Panc1 (cell line): ENCODE data around the gene STX12. TPM values are rescaled to one million over a fixed set of nuclear protein-coding genes. Genes with fewer than 3 reads are reported as not detected.

Source experiments
- ATAC-seq: fragments of 200-7000 bp; cut with Tn5 transposase; 2 replicates; pipeline ENCODE4 v1.9.1; 2020; ENCODE audit warnings: mild to moderate bottlenecking, moderate library complexity
- BruUV-seq: library from RNA; stranded (reverse); fragments of 400-500 nt; replicated peaks from 2 replicates; lab custom pipeline; 2021; lab: Mats Ljungman, UMichigan
- CTCF ChIA-PET: fragments of 300-600 bp; sonication (Branson Sonifier 250); formaldehyde crosslinking; loops from one replicate; lab custom pipeline; 2022; ENCODE audit warnings: antibody characterized with exemption; lab: Charles Lee
- POLR2A ChIA-PET: fragments of 300-600 bp; sonication (Branson Sonifier 250); formaldehyde crosslinking; loops from one replicate; lab custom pipeline; 2022; ENCODE audit warnings: antibody characterized with exemption; lab: Charles Lee
- DNase-seq: peaks from one replicate; pipeline ENCODE4 v3.0.0-alpha.2; 2010; ENCODE audit warnings: low read depth, low spot score
- H3K27ac ChIP-seq: 2 replicates; pipeline ENCODE4 v1.5.1; 2011; ENCODE audit warnings: mild to moderate bottlenecking, low read length, inconsistent platforms
- H3K27me3 ChIP-seq: fragments of 200-500 bp; sonication (Bioruptor generic); 2 replicates; pipeline ENCODE4 v1.6.0; 2014; ENCODE audit warnings: low read length, inconsistent platforms; ENCODE audit not compliant: control insufficient read depth, insufficient read depth
- H3K36me3 ChIP-seq: fragments of 200-500 bp; sonication (Bioruptor generic); 2 replicates; pipeline ENCODE4 v1.5.1; 2014; ENCODE audit warnings: inconsistent platforms, mild to moderate bottlenecking, low read length, moderate library complexity; ENCODE audit not compliant: control insufficient read depth, insufficient read depth
- H3K4me1 ChIP-seq: 2 replicates; pipeline ENCODE4 v1.5.1; 2011; ENCODE audit warnings: inconsistent platforms, mild to moderate bottlenecking, low read length, moderate library complexity; ENCODE audit not compliant: control insufficient read depth, insufficient read depth
- H3K4me3 ChIP-seq, 2 experiments: 2 replicates each; pipeline ENCODE4 v1.5.1; 2011 to 2012; ENCODE audit warnings: low read depth in 2 of 2, low read length in 2 of 2, mild to moderate bottlenecking in 2 of 2, inconsistent platforms in 1 of 2, moderate library complexity in 1 of 2
- H3K9me3 ChIP-seq: fragments of 200-500 bp; sonication (Bioruptor generic); 2 replicates; pipeline ENCODE4 v1.5.1; 2014; ENCODE audit warnings: low read depth, mild to moderate bottlenecking, inconsistent platforms, low read length, moderate library complexity; ENCODE audit not compliant: control insufficient read depth, insufficient read depth
- CTCF ChIP-seq: fragments of 450-650 bp; IDR thresholded peaks from 2 replicates; pipeline ENCODE4 v1.5.1; 2017; ENCODE audit warnings: mild to moderate bottlenecking
- POLR2AphosphoS5 ChIP-seq: IDR thresholded peaks from 2 replicates; pipeline ENCODE4 v1.6.1; 2012; ENCODE audit warnings: mild to moderate bottlenecking, low read depth, low read length, moderate library complexity
- REST ChIP-seq, 2 experiments: IDR thresholded peaks; 2 replicates each; pipeline ENCODE4 v1.6.1; 2011 to 2012; ENCODE audit warnings: low read depth in 2 of 2, control low read depth in 1 of 2, low read length in 1 of 2, mild to moderate bottlenecking in 1 of 2, moderate library complexity in 1 of 2; ENCODE audit not compliant: insufficient read depth in 1 of 2
- SIN3A ChIP-seq: IDR thresholded peaks from 2 replicates; pipeline ENCODE4 v1.6.1; 2012; ENCODE audit warnings: low read depth, mild to moderate bottlenecking, low read length, moderate library complexity, borderline replicate concordance; ENCODE audit not compliant: insufficient read depth
- TCF7L2 ChIP-seq: IDR thresholded peaks from 2 replicates; pipeline ENCODE4 v1.6.1; 2011; ENCODE audit warnings: mild to moderate bottlenecking, low read depth, low read length, inconsistent platforms
- in situ Hi-C: cut with HindIII; loops from 2 replicates; pipeline ENCODE4 v1.10.0; 2016; ENCODE audit warnings: low sequenced_read_pairs, low pct_unique_long_range_greater_than_20kb
- intact Hi-C: fragments of 100-400 bp; cut with micrococcal nuclease; formaldehyde crosslinking; loops from one replicate; pipeline ENCODE4 v1.10.0; 2022; ENCODE audit not compliant: unreplicated experiment
- total RNA-seq: library from RNA; stranded (reverse); gene quantifications from one replicate; pipeline ENCODE4 v1.2.1, GENCODE V29; 2021; ENCODE audit not compliant: unreplicated experiment

The STX12 gene
- total RNA-seq, 1 experiment from 2014 or later, result 25.3 TPM

GRCh38 chr1:27785781-27786455 is 12.9 kb downstream of the STX12 start:
- POLR2A ChIA-PET, result no interaction called here
- H3K27ac ChIP-seq, result no peak overlapping the region
- H3K9me3 ChIP-seq, result no peaks in the 10 kb centered on the region

GRCh38 chr1:27787895-27788294 is 14.9 kb downstream of the STX12 start:
- POLR2A ChIA-PET, result no interaction called here
- Histone ChIP-seq H3K9me3 (no peaks in the 10 kb centered on the region), H3K4me1 (no peaks in the 10 kb centered on the region), H3K27me3 (no peaks in the 10 kb centered on the region), H3K27ac (no peak overlapping the region), H3K36me3 (no peaks in the 10 kb centered on the region), H3K4me3 (no peak overlapping the region)
- BruUV-seq, result no TSS peak
- intact Hi-C loops (no loop called here), in situ Hi-C loops (no loop called here)
- CTCF ChIA-PET, result no interaction called here
- ATAC-seq, result no peak
- DNase-seq, result no peak
- TF ChIP-seq SIN3A, result no peak
- no peak for TF ChIP-seq TCF7L2
- TF ChIP-seq POLR2AphosphoS5, result no peak
- TF ChIP-seq REST (IDR thresholded peaks at IDR 0.05; ENCODE audit: insufficient read depth in 1 of 2, low read depth in 2 of 2, low read length in 1 of 2), result no peak
- no peak for TF ChIP-seq CTCF

More at GRCh38 chr1:27785781-27786455, 12.9 kb downstream of the STX12 start:
- Histone ChIP-seq H3K4me3 (no peak overlapping the region), H3K4me1 (no peaks in the 10 kb centered on the region), H3K27me3 (no peaks in the 10 kb centered on the region), H3K36me3 (no peaks in the 10 kb centered on the region)
- CTCF ChIA-PET, result no interaction called here
- TF ChIP-seq TCF7L2 (no peak), POLR2AphosphoS5 (no peak), SIN3A (no peak), REST (IDR thresholded peaks at IDR 0.05; ENCODE audit: insufficient read depth in 1 of 2, low read depth in 2 of 2, low read length in 1 of 2) (no peak), CTCF (no peak)
- no TSS peak for BruUV-seq
- DNase-seq (no peak), ATAC-seq (no peak)
- in situ Hi-C loops (no loop called here), intact Hi-C loops (no loop called here)
